Measurements from ENCODE around the gene PRKAR2B.

DNA sequence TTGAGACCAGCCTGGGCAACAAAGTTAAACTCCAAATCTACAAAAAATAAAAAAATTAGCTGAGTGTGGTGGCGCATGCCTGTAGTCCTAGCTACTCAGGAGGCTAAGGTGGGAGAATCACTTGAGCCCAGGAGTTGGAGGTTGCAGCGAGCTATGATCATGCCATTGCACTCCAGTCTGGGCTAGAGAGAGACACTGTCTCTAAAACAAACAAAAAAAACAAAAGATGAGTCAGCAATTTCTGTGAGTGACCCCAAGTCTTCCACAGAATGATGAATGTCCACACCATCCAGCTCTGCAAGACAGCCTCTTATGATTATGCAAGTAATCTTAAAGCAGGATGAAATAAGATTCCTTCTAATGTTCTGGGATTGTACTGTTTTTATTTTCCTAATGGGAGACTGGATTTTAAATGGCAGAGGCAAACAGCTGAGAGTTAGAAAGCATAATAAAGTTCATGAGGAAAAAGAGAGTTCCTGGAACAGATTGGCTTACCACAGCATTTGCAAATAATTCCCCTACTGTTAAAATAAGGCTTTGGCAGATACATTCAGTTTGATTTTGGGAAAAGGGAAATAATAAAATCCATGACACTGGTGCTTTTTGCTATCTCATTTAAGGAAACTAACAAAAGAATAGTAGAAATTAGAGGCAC, 18.9 kb upstream of the PRKAR2B start:
- TF ChIP-seq, protein P1, sequence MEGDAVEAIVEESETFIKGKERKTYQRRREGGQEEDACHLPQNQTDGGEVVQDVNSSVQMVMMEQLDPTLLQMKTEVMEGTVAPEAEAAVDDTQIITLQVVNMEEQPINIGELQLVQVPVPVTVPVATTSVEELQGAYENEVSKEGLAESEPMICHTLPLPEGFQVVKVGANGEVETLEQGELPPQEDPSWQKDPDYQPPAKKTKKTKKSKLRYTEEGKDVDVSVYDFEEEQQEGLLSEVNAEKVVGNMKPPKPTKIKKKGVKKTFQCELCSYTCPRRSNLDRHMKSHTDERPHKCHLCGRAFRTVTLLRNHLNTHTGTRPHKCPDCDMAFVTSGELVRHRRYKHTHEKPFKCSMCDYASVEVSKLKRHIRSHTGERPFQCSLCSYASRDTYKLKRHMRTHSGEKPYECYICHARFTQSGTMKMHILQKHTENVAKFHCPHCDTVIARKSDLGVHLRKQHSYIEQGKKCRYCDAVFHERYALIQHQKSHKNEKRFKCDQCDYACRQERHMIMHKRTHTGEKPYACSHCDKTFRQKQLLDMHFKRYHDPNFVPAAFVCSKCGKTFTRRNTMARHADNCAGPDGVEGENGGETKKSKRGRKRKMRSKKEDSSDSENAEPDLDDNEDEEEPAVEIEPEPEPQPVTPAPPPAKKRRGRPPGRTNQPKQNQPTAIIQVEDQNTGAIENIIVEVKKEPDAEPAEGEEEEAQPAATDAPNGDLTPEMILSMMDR (conservative IDR thresholded peaks at IDR 0.05; ENCODE audit: low read length): no peak
- no peak for TF ChIP-seq EZH2phosphoT487 (IDR thresholded peaks at IDR 0.05; ENCODE audit: borderline replicate concordance, low read depth, low read length)
